GM23338 (cell line): Measurements from ENCODE around the gene MTMR1. TPM values are rescaled to one million over a fixed set of nuclear protein-coding genes. Genes with fewer than 3 reads are reported as not detected.

Experiments used
- ATAC-seq: fragments of 200-7000 bp; cut with Tn5 transposase; 3 replicates; pipeline ENCODE4 v1.9.1; 2020
- DNase-seq: peaks from one replicate; pipeline ENCODE4 v3.0.0-alpha.2; 2015; ENCODE audit warnings: low spot score
- H2AFZ ChIP-seq: fragments of 200-600 bp; sonication (generic); 2 replicates; pipeline ENCODE4 v1.8.0; 2016; ENCODE audit warnings: antibody characterized with exemption, mild to moderate bottlenecking, moderate library complexity
- H3F3A ChIP-seq: fragments of 200-600 bp; sonication (generic); replicated peaks from 2 replicates; pipeline ENCODE4 v1.8.0; 2017; ENCODE audit warnings: antibody characterized with exemption, mixed run types, low read depth
- H3K27ac ChIP-seq: fragments of 200-600 bp; sonication (generic); 2 replicates; pipeline ENCODE4 v1.6.1; 2016; ENCODE audit warnings: low read depth
- H3K27me3 ChIP-seq: fragments of 200-600 bp; sonication (generic); 2 replicates; pipeline ENCODE4 v1.8.0; 2016; ENCODE audit warnings: mild to moderate bottlenecking, mixed run types, moderate library complexity; ENCODE audit not compliant: insufficient read depth
- H3K36me3 ChIP-seq: fragments of 200-600 bp; sonication (generic); 2 replicates; pipeline ENCODE4 v1.8.0; 2016; ENCODE audit warnings: mild to moderate bottlenecking; ENCODE audit not compliant: insufficient read depth
- H3K4me1 ChIP-seq: fragments of 200-600 bp; sonication (generic); 2 replicates; pipeline ENCODE4 v1.8.0; 2016; ENCODE audit warnings: mild to moderate bottlenecking, moderate library complexity; ENCODE audit not compliant: insufficient read depth
- H3K4me2 ChIP-seq: fragments of 200-600 bp; sonication (generic); 2 replicates; pipeline ENCODE4 v1.7.1; 2017; ENCODE audit warnings: mixed run types
- H3K4me3 ChIP-seq: fragments of 200-600 bp; sonication (generic); 2 replicates; pipeline ENCODE4 v1.6.1; 2016; ENCODE audit warnings: mixed run types
- H3K79me2 ChIP-seq: fragments of 200-600 bp; sonication (generic); replicated peaks from 2 replicates; pipeline ENCODE4 v1.8.0; 2017; ENCODE audit warnings: mild to moderate bottlenecking; ENCODE audit not compliant: insufficient read depth
- H3K9me2 ChIP-seq: fragments of 200-600 bp; sonication (generic); 2 replicates; pipeline ENCODE4 v1.8.0; 2017; ENCODE audit not compliant: insufficient read depth
- H4K20me1 ChIP-seq: fragments of 200-600 bp; sonication (generic); replicated peaks from 2 replicates; pipeline ENCODE4 v1.8.0; 2017; ENCODE audit warnings: mild to moderate bottlenecking; ENCODE audit not compliant: insufficient read depth
- H3K27ac Mint-ChIP-seq: 2 replicates; pipeline ENCODE4 v1.8.0; 2020; ENCODE audit warnings: inconsistent platforms, mild to moderate bottlenecking, moderate library complexity, mixed read lengths
- H3K27me3 Mint-ChIP-seq: 3 replicates; pipeline ENCODE4 v1.8.0; 2022; ENCODE audit warnings: low read depth, mild to moderate bottlenecking, moderate library complexity, mixed read lengths, inconsistent platforms; ENCODE audit not compliant: insufficient read depth, poor library complexity
- H3K36me3 Mint-ChIP-seq: 3 replicates; pipeline ENCODE4 v1.8.0; 2021; ENCODE audit warnings: low read depth, mild to moderate bottlenecking, inconsistent platforms, moderate library complexity, mixed read lengths
- H3K4me1 Mint-ChIP-seq: 3 replicates; pipeline ENCODE4 v1.8.0; 2020; ENCODE audit warnings: mild to moderate bottlenecking, inconsistent platforms, mixed read lengths
- H3K4me3 Mint-ChIP-seq: 3 replicates; pipeline ENCODE4 v1.8.0; 2021; ENCODE audit warnings: moderate library complexity, mild to moderate bottlenecking, inconsistent platforms, mixed read lengths
- H3K9me3 Mint-ChIP-seq: 3 replicates; pipeline ENCODE4 v1.8.0; 2020; ENCODE audit warnings: moderate library complexity, mild to moderate bottlenecking, inconsistent platforms, mixed read lengths
- CREB1 ChIP-seq: fragments of 250-450 bp; sonication (Bioruptor Pico); IDR thresholded peaks from 2 replicates; pipeline ENCODE4 v1.5.0; 2020; ENCODE audit warnings: low read depth, mild to moderate bottlenecking, moderate library complexity
- CTCF ChIP-seq, 2 experiments: fragments of 200-600 bp in 1 of 2; sonication (generic) in 1 of 2; conservative IDR thresholded peaks; 2 replicates each; pipeline versions ENCODE4 v1.5.1 to v1.6.1; 2016 to 2017; ENCODE audit warnings: antibody characterized with exemption in 2 of 2, low read depth in 2 of 2, mild to moderate bottlenecking in 2 of 2, moderate library complexity in 1 of 2
- EZH2 ChIP-seq: fragments of 200-600 bp; sonication (generic); IDR thresholded peaks from one replicate; pipeline ENCODE4 v1.8.0; 2017; ENCODE audit warnings: antibody characterized with exemption, mild to moderate bottlenecking, low read depth; ENCODE audit not compliant: unreplicated experiment
- EZH2phosphoT487 ChIP-seq: fragments of 200-600 bp; sonication (generic); IDR thresholded peaks from one replicate; pipeline ENCODE4 v1.8.1; 2018; ENCODE audit warnings: antibody characterized with exemption; ENCODE audit not compliant: unreplicated experiment
- JUNB ChIP-seq: IDR thresholded peaks from one replicate; pipeline ENCODE4 v1.6.1; 2016; ENCODE audit warnings: antibody characterized with exemption; ENCODE audit not compliant: unreplicated experiment
- NANOG ChIP-seq: IDR thresholded peaks from 2 replicates; pipeline ENCODE4 v1.6.1; 2016; ENCODE audit warnings: antibody characterized with exemption, borderline replicate concordance
- POLR2AphosphoS5 ChIP-seq: IDR thresholded peaks from 2 replicates; pipeline ENCODE4 v1.6.1; 2016; ENCODE audit warnings: antibody characterized with exemption, low read depth
- STAT1 ChIP-seq: IDR thresholded peaks from one replicate; pipeline ENCODE4 v1.6.1; 2016; ENCODE audit warnings: antibody characterized with exemption; ENCODE audit not compliant: unreplicated experiment
- ZNF114 ChIP-seq: fragments of 250-450 bp; sonication (Bioruptor Pico); IDR thresholded peaks from 2 replicates; pipeline ENCODE4 v1.5.0; 2020; ENCODE audit warnings: mild to moderate bottlenecking, moderate library complexity
- ZNF331 ChIP-seq: fragments of 250-450 bp; sonication (Bioruptor Pico); IDR thresholded peaks from 2 replicates; pipeline ENCODE4 v1.5.0; 2020; ENCODE audit warnings: low read depth, mild to moderate bottlenecking, moderate library complexity
- polyA plus RNA-seq: library from polyadenylated mRNA; unstranded; fragments of >200 nt; fragmentation: Nextera tagmentation; extraction: Ambion mirVana; gene quantifications from 2 replicates; pipeline ENCODE4 v1.2.1, GENCODE V29; 2016
- total RNA-seq: library from RNA; depleted of rRNA; stranded (reverse); fragments of >200 nt; shearing (Covaris generic); gene quantifications from 2 replicates; pipeline ENCODE4 v1.2.3, GENCODE V29; 2014
- TF ChIP-seq, protein P1 (sequence below): fragments of 250-450 bp; sonication (Bioruptor Pico); IDR thresholded peaks from 2 replicates; pipeline ENCODE4 v1.5.0; 2020; ENCODE audit warnings: mild to moderate bottlenecking, moderate library complexity
- TF ChIP-seq, protein P2 (sequence below): IDR thresholded peaks from one replicate; pipeline ENCODE4 v1.6.1; 2018; ENCODE audit warnings: antibody characterized with exemption; ENCODE audit not compliant: unreplicated experiment

The MTMR1 gene
- total and polyA plus RNA-seq, 2 experiments from 2014 or later = 4.5 to 19.1 TPM

GRCh38 chrX:150779385-150779784 lies 86.2 kb downstream of the MTMR1 start (continued):
- TF ChIP-seq, protein P1, sequence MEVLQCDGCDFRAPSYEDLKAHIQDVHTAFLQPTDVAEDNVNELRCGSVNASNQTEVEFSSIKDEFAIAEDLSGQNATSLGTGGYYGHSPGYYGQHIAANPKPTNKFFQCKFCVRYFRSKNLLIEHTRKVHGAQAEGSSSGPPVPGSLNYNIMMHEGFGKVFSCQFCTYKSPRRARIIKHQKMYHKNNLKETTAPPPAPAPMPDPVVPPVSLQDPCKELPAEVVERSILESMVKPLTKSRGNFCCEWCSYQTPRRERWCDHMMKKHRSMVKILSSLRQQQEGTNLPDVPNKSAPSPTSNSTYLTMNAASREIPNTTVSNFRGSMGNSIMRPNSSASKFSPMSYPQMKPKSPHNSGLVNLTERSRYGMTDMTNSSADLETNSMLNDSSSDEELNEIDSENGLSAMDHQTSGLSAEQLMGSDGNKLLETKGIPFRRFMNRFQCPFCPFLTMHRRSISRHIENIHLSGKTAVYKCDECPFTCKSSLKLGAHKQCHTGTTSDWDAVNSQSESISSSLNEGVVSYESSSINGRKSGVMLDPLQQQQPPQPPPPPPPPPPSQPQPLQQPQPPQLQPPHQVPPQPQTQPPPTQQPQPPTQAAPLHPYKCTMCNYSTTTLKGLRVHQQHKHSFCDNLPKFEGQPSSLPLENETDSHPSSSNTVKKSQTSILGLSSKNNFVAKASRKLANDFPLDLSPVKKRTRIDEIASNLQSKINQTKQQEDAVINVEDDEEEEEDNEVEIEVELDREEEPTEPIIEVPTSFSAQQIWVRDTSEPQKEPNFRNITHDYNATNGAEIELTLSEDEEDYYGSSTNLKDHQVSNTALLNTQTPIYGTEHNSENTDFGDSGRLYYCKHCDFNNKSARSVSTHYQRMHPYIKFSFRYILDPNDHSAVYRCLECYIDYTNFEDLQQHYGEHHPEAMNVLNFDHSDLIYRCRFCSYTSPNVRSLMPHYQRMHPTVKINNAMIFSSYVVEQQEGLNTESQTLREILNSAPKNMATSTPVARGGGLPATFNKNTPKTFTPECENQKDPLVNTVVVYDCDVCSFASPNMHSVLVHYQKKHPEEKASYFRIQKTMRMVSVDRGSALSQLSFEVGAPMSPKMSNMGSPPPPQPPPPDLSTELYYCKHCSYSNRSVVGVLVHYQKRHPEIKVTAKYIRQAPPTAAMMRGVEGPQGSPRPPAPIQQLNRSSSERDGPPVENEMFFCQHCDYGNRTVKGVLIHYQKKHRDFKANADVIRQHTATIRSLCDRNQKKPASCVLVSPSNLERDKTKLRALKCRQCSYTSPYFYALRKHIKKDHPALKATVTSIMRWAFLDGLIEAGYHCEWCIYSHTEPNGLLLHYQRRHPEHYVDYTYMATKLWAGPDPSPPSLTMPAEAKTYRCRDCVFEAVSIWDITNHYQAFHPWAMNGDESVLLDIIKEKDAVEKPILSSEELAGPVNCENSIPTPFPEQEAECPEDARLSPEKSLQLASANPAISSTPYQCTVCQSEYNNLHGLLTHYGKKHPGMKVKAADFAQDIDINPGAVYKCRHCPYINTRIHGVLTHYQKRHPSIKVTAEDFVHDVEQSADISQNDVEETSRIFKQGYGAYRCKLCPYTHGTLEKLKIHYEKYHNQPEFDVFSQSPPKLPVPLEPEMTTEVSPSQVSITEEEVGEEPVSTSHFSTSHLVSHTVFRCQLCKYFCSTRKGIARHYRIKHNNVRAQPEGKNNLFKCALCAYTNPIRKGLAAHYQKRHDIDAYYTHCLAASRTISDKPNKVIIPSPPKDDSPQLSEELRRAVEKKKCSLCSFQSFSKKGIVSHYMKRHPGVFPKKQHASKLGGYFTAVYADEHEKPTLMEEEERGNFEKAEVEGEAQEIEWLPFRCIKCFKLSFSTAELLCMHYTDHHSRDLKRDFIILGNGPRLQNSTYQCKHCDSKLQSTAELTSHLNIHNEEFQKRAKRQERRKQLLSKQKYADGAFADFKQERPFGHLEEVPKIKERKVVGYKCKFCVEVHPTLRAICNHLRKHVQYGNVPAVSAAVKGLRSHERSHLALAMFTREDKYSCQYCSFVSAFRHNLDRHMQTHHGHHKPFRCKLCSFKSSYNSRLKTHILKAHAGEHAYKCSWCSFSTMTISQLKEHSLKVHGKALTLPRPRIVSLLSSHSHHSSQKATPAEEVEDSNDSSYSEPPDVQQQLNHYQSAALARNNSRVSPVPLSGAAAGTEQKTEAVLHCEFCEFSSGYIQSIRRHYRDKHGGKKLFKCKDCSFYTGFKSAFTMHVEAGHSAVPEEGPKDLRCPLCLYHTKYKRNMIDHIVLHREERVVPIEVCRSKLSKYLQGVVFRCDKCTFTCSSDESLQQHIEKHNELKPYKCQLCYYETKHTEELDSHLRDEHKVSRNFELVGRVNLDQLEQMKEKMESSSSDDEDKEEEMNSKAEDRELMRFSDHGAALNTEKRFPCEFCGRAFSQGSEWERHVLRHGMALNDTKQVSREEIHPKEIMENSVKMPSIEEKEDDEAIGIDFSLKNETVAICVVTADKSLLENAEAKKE = no peak
- TF ChIP-seq CTCF (conservative IDR thresholded peaks at IDR 0.05; ENCODE audit: low read depth in 2 of 2) (no peak), STAT1 (no peak)

- H3K4me3 Mint-ChIP-seq = no peak overlapping the region
- no peak overlapping the region for H3K4me2 ChIP-seq
- no peaks in the 10 kb centered on the region for H3K27me3 ChIP-seq
- peaks cover 20% of the 10 kb centered on the region for H3K4me1 Mint-ChIP-seq
- no peak for ATAC-seq
- H3K4me1 ChIP-seq = peaks cover 11% of the 10 kb centered on the region; the same call in 1 of the 2 replicates
- H3K36me3 Mint-ChIP-seq = no peaks in the 10 kb centered on the region; the same call in 1 of the 3 replicates
- H3K9me2 ChIP-seq = no peaks in the 10 kb centered on the region
- H3K27ac Mint-ChIP-seq = no peak overlapping the region
- no peaks in the 10 kb centered on the region for H3K9me3 Mint-ChIP-seq
- H3K36me3 ChIP-seq = no peaks in the 10 kb centered on the region
- H3K27me3 Mint-ChIP-seq = peaks cover 4% of the 10 kb centered on the region
- no peaks in the 10 kb centered on the region for H3K79me2 ChIP-seq
- H4K20me1 ChIP-seq = no peaks in the 10 kb centered on the region
- DNase-seq = no peak
- H3F3A ChIP-seq = no peaks in the 10 kb centered on the region
- no peak overlapping the region for H3K4me3 ChIP-seq
- no peak overlapping the region for H3K27ac ChIP-seq
- H2AFZ ChIP-seq = no peak overlapping the region
- TF ChIP-seq STAT1 (no peak), ZNF114 (CRISPR knock-in tag) (no peak), ZNF331 (CRISPR knock-in tag) (no peak), EZH2phosphoT487 (no peak), NANOG (no peak), JUNB (no peak), EZH2 (no peak), POLR2AphosphoS5 (no peak), CREB1 (CRISPR knock-in tag) (no peak), CTCF (conservative IDR thresholded peaks at IDR 0.05; ENCODE audit: low read depth in 2 of 2) (no peak)
- TF ChIP-seq, protein P2, sequence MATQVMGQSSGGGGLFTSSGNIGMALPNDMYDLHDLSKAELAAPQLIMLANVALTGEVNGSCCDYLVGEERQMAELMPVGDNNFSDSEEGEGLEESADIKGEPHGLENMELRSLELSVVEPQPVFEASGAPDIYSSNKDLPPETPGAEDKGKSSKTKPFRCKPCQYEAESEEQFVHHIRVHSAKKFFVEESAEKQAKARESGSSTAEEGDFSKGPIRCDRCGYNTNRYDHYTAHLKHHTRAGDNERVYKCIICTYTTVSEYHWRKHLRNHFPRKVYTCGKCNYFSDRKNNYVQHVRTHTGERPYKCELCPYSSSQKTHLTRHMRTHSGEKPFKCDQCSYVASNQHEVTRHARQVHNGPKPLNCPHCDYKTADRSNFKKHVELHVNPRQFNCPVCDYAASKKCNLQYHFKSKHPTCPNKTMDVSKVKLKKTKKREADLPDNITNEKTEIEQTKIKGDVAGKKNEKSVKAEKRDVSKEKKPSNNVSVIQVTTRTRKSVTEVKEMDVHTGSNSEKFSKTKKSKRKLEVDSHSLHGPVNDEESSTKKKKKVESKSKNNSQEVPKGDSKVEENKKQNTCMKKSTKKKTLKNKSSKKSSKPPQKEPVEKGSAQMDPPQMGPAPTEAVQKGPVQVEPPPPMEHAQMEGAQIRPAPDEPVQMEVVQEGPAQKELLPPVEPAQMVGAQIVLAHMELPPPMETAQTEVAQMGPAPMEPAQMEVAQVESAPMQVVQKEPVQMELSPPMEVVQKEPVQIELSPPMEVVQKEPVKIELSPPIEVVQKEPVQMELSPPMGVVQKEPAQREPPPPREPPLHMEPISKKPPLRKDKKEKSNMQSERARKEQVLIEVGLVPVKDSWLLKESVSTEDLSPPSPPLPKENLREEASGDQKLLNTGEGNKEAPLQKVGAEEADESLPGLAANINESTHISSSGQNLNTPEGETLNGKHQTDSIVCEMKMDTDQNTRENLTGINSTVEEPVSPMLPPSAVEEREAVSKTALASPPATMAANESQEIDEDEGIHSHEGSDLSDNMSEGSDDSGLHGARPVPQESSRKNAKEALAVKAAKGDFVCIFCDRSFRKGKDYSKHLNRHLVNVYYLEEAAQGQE = no peak
These were observed 88.5 kb downstream of the MTMR1 start for GRCh38 chrX:150781677-150782076.
